ENCODE data around the gene RFC2.
"Not testable (repeated sequence)": the region's sequence is repeated elsewhere in the genome, so short reads cannot be mapped to it uniquely, and the experiment has no call there.

Gene RFC2

GRCh38 chr7:74246497-74246896 is 7.7 kb downstream of the RFC2 start:
- DNase-seq = no peak

- DNase-seq = no peak
Measured at GRCh38 chr7:74242122-74242443, 12.1 kb downstream of the RFC2 start.

- no peak for DNase-seq
Measured at GRCh38 chr7:74240482-74240881, 13.7 kb downstream of the RFC2 start.

DNA sequence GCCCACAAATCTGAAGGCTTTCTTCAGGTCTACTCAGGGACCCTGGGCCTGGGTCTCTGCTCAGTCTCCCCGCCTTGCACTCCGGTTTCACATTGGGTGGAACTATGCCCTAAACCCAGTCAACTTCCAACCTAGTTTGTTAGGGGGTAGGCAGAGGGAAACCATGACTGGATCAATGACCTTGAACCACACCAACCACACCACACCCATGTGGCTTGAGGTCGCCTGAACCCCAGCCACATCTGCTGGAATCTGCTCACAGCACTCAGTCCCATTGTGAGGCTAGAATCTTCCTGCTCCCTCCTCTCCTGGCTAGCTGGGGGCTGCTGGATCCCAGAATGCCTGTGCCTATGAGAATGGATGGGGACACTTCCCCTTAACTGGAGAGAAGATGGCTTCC is 17.9 kb downstream of the RFC2 start:
- no peak for DNase-seq

GRCh38 chr7:74235518-74236268 is 18.5 kb downstream of the RFC2 start:
- DNase-seq = no peak

- DNase-seq = no peak
Measured at GRCh38 chr7:74233655-74234285, 20.4 kb downstream of the RFC2 start.

DNA sequence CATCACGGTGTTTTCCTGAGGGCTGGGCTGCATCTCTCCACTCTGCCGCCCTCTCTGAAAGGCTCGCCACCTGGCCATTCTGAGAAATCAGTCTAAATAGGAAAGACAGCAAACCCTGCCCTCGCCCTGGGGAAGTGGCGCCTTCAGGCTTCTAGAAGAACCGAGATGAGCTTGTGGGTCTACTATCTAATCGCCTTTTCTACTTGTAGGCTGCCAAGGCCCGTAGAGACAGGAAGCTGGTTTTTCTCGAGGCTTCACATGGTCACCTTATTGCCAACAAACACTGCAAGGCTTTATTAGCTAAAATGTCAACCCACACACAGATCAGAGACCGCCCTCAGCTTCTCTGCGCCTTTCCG is 23.0 kb downstream of the RFC2 start:
- DNase-seq = no peak

GRCh38 chr7:74230446-74231231 is 23.6 kb downstream of the RFC2 start:
- DNase-seq = peak; percentile 87

GRCh38 chr7:74228951-74229900 is 25.0 kb downstream of the RFC2 start:
- peak; percentile 22 for DNase-seq

- DNase-seq = peak; percentile 93
Measured at GRCh38 chr7:74226633-74227032, 27.6 kb downstream of the RFC2 start.

- DNase-seq = peak; percentile 83
Measured at GRCh38 chr7:74225400-74225799, 28.8 kb downstream of the RFC2 start.

GRCh38 chr7:74224907-74225306 is 29.3 kb downstream of the RFC2 start:
- not testable (repeated sequence) for DNase-seq

GRCh38 chr7:74224511-74224832 is 29.7 kb downstream of the RFC2 start:
- DNase-seq = no peak

DNA sequence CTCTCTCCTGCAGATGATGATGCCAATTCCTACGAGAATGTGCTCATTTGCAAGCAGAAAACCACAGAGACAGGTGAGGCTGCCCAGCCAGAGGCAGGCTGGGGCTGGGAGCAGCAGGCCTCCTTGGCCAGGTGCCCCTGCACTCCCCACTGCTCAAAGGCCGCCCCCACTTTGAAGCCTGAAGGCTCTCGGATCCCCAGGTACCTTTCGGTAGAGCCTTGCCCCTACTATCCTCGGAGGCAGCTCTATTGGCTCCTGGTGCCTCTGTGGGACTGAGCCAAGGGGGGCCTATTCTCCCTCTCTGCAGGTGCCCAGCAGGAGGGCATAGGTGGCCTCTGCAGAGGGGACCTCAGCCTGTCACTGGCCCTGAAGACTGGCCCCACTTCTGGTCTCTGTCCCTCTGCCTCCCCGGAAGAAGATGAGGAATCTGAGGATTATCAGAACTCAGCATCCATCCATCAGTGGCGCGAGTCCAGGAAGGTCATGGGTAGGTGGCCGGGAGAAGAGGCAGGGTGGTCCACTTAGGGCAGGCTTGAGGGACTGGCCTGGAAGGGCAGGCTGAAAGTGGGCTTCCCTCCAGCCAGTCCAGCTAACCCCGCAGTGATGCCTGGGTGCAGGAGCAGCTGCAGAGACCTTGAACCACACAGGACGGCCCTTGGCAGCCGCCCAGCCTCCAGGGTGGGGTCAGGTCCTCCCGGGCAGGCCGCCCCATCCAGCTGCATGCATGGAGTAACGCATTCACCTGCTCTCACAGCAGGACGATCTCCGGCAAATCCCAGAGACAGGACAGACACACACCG is 30.3 kb downstream of the RFC2 start:
- DNase-seq = no peak

GRCh38 chr7:74222851-74223710 is 31.1 kb downstream of the RFC2 start:
- DNase-seq = no peak

DNA sequence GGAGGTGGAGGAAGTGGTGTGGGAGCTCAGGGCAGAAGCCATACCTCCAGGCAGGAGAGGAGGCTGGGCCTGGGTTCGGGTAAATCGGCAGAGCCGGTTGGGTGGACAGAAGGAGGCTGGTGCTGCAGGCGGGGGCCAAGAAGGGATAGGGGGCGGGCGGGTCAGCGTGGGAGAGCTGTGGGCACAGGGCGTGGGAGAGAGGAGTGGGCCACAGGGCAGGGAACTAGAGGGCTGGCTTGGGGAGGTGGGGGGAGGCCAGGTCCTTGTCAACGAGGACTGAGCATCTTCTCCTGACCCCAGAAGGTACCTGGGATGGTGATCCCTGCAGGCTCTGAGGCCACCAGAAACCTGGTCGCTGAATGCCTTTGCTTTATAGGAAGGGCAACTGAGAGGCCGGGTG is 32.5 kb downstream of the RFC2 start:
- DNase-seq = no peak

DNA sequence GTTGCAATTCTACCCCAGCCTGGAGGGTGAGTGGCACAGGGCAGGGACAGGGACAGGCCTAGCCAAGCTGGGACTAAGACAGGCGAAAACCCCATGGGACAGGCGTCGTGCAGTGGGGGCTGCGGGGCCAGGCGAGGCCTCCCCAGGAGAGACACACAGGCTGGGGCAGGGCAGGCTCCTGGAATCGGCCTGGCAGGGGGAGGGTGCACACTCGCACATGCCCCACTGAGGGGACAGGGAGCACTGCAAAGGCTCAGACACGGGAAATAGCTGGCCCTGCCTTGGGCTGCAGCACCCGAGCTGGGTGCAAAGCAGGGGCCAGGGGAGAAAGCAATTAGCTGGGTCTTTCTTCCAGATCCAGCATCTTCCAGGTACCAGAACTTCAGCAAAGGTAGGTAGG is 34.0 kb downstream of the RFC2 start:
- no peak for DNase-seq

DNA sequence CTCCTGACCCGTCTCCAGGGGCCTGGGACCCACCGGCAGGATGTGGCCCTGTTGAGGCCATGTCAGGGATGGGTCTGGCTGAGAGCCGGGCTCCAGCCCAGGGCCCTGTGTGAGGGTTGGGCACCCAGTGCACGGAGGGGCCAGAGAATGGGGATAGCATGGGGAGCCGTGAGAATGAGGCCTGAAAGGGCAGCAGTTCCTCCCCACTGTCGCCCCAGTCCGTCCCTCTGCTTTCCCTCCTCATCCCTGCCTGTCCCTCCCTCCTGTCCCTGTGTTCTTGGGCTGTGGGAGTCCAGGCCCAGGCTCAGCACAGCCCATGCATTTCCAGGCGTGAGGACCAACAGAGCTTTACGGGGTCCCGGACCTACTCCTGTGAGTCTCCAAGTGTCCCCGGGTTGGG is 34.8 kb downstream of the RFC2 start:
- DNase-seq = no peak

DNA sequence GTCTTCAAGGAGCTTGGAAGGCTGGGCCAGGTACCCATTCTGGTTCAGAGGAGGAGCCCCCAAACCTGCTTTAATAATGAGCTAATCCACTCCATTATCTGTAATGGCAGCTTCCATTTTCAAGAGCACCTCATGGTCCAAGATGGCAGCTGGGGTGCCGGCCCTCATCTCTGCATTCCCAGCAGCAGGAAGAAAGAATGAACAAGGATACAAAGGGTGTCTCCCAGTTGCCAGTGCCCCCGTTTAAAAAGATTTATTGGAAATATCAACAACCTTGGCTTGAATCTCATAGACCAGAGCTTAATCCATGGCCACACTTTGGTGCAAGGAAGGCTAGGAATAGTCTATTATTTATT is 35.9 kb downstream of the RFC2 start:
- DNase-seq = no peak

DNA sequence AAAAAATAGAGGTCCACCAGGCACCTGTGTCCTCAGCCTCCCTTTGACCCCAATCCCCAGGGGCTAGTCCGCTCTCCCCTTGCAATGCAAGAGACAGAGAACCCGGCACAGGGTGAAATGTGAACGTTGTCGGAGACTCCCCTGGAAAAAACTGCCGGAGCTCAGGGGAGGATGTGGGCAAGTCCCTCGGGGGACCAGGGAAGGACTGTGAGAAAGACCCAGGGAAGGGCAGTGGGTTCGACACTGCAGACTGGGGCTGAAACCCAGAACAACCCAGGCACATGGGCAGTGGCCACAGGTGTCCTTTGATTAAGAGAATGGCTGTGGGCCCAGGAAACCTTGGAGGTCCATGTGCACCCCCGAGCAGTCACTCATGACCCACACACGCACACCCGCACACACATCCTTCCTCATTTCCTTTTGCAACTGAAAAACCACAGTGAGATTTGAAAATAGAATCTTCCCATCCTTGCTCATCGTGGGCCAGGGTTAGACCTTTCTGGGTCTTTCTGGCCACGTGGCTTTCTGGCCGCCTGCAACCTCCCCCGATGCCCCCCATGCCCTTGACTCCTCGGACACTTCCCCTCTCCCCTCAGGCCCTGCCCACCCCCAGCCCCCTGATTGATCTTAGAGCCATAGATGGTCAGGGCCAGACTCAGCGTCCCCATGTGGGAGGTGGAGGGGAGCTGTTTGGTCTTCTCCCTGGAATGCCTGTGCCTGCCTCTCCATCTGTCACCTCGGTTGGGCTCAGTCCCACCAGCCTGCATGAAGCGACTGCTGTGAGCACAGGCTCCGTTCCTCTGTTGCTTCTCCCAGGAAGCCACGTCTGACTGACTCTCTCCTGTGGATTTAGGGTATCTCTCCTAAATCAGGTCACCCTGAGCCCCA is 36.5 kb downstream of the RFC2 start:
- peak; percentile 99 for DNase-seq

Measured in GF-D8 (cell line).